Measurements from ENCODE around the gene USP16. TPM values are rescaled to one million over a fixed set of nuclear protein-coding genes. Genes with fewer than 3 reads are reported as not detected.
"Not testable (repeated sequence)": the region's sequence is repeated elsewhere in the genome, so short reads cannot be mapped to it uniquely, and the experiment has no call there.

USP16 gene
- total RNA-seq, result 41.2 TPM
- 10 to 100 TPM; 32.2 to 46.9 (median 42.5) TPM for polyA plus RNA-seq (ENCODE audit: insufficient read depth in 1 of 8, insufficient read length in 8 of 8, low replicate concordance in 1 of 8)
- long read RNA-seq, donor 1, partial matches to known transcripts, result 0 of 2 reads
- long read RNA-seq, donor 1, other reads (novel, unspliced or antisense), result 0 of 2 reads
- long read RNA-seq, donor 2, result 0 reads
- long read RNA-seq, donor 3, partial matches to known transcripts, result 0 of 2 reads
- long read RNA-seq, donor 3, other reads (novel, unspliced or antisense), result 0 of 2 reads
- long read RNA-seq, donor 4, result 0 reads
- long read RNA-seq, donor 5, partial matches to known transcripts, result 9 of 19 reads
- long read RNA-seq, donor 5, other reads (novel, unspliced or antisense), result 0 of 19 reads
- long read RNA-seq, donor 6, partial matches to known transcripts, result 0 of 2 reads
- long read RNA-seq, donor 6, other reads (novel, unspliced or antisense), result 0 of 2 reads
- long read RNA-seq, donor 7, partial matches to known transcripts, result 0 of 3 reads
- long read RNA-seq, donor 7, other reads (novel, unspliced or antisense), result 0 of 3 reads
- long read RNA-seq, donor 8, partial matches to known transcripts, result 0 of 2 reads
- long read RNA-seq, donor 8, other reads (novel, unspliced or antisense), result 0 of 2 reads
- long read RNA-seq, donor 9, partial matches to known transcripts, result 0 of 1 reads
- long read RNA-seq, donor 9, other reads (novel, unspliced or antisense), result 0 of 1 reads
- long read RNA-seq, donor 10, partial matches to known transcripts, result 0 of 3 reads
- long read RNA-seq, donor 10, other reads (novel, unspliced or antisense), result 0 of 3 reads
- long read RNA-seq, donor 11, partial matches to known transcripts, result 0 of 1 reads
- long read RNA-seq, donor 11, other reads (novel, unspliced or antisense), result 0 of 1 reads

DNA sequence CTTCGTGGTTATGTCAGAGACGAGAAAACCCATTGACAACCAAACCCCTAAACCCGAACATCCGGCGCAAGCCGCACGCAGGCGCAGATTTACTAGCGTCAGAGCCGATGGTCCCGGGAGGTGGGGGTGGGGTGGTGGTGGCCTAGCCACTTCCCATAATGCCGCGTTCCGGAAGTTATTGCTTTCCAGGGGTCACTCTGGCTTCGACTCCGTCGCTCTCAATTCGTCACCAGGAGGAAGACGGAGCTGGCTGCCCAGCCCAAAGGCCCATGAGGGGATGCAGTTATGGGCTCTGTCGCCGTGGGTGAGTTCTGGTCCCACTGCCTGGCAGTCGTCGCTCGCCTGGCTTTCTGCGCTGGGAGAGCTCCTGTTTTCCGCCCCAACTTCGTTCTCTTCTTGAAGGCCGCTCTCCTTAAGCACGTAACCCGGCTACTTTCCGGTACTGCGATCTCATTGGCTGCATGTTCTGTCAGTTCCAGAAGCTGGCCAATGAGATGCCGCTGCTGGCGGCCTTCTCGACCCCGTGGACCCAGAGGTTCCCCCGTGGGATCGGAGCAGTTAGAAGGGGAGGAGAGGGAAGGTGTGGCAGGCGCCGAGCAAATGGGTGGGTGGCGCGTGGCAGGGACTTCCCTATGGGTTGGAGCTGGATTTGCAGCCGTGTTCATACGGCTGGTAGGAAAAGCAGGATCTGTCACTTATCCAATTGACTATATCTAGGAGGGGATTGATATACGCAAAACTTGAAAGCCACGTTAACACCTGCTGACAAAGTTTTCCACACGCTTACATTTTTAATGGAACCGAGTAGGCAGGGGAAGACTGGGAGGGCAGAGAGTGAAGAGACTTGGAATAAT, at the start of gene USP16:
USP16 (plus strand) TSS at position 195 of the 854 bp plus-strand sequence. CDS start 3,246 bp downstream, outside the sequence.
- Histone ChIP-seq H3K4me1 (ENCODE audit: control insufficient read depth, insufficient read depth, low read length) (peaks cover 3% of the 10 kb centered on the region), H3K27ac (ENCODE audit: low read length) (peak within 1 kb of the TSS; percentile 95), H3K36me3 (ENCODE audit: control insufficient read depth, insufficient read depth, low read length) (peaks cover 5% of the 10 kb centered on the region), H3K4me3 (ENCODE audit: low read length) (peak within 1 kb of the TSS; percentile 77), H3K27me3 (ENCODE audit: control insufficient read depth, insufficient read depth, low read length) (no peaks in the 10 kb centered on the region), H3K9me3 (replicated peaks; ENCODE audit: control insufficient read depth, low read depth, low read length) (no peaks in the 10 kb centered on the region)
- peak; percentile 100 for DNase-seq
- WGBS (ENCODE audit: insufficient coverage), result under 1% methylated on average over 27 of the region's 48 CpGs

DNA sequence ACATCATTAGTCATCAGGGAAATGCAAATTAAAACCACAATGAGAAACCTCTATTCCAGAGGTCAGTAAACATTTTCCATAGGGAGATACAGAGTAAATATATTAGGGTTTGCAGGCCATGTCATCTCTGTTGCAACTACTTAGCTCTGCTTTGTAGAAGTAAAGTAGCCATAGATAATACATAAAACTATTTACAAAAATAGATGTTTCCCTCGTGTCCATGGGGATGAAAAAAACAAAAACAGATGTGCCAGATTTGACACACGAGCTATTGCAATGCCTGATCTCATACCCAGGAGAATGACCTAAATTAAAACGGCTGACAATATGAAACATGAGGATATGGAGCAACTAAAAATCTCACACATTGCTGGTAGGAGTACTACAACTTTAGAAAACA, 49.1 kb upstream of the USP16 start:
- H3K36me3 ChIP-seq (ENCODE audit: control insufficient read depth, insufficient read depth, low read length), result peaks cover 20% of the 10 kb centered on the region
- no CpG with 5 or more reads among the region's 3 CpGs for WGBS (ENCODE audit: insufficient coverage)
- no peaks in the 10 kb centered on the region for H3K27me3 ChIP-seq (ENCODE audit: control insufficient read depth, insufficient read depth, low read length)
- H3K27ac ChIP-seq (ENCODE audit: low read length), result peak overlapping the region; percentile 47
- H3K4me1 ChIP-seq (ENCODE audit: control insufficient read depth, insufficient read depth, low read length), result no peaks in the 10 kb centered on the region
- DNase-seq, result peak; percentile 85
- H3K4me3 ChIP-seq (ENCODE audit: low read length), result no peak overlapping the region
- no peaks in the 10 kb centered on the region for H3K9me3 ChIP-seq (replicated peaks; ENCODE audit: control insufficient read depth, low read depth, low read length)

DNA sequence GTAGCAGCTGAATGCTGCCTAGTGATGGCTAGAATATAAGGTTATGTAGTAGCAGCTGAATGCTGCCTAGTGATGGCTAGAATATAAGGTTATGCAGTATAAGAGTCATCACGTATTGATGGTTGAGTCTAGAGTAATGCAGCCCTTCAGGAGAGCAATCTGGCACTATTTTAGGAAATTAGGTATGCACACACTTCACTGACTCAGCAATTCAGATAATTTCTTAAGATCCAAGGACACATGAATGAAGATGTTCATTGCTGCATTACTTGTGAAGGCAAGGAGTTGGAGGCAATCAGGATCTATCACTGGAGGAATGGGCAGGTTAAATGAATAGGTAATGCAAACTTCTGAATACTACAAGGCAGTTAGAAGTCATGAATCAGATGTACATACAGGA, 45.4 kb upstream of the USP16 start:
- peaks cover 32% of the 10 kb centered on the region for H3K36me3 ChIP-seq (ENCODE audit: control insufficient read depth, insufficient read depth, low read length)
- H3K27me3 ChIP-seq (ENCODE audit: control insufficient read depth, insufficient read depth, low read length), result no peaks in the 10 kb centered on the region
- WGBS (ENCODE audit: insufficient coverage), result no CpG with 5 or more reads among the region's 1 CpG
- no peak for DNase-seq
- H3K27ac ChIP-seq (ENCODE audit: low read length), result no peak overlapping the region
- no peak overlapping the region for H3K4me3 ChIP-seq (ENCODE audit: low read length)
- no peaks in the 10 kb centered on the region for H3K4me1 ChIP-seq (ENCODE audit: control insufficient read depth, insufficient read depth, low read length)
- no peaks in the 10 kb centered on the region for H3K9me3 ChIP-seq (replicated peaks; ENCODE audit: control insufficient read depth, low read depth, low read length)

DNA sequence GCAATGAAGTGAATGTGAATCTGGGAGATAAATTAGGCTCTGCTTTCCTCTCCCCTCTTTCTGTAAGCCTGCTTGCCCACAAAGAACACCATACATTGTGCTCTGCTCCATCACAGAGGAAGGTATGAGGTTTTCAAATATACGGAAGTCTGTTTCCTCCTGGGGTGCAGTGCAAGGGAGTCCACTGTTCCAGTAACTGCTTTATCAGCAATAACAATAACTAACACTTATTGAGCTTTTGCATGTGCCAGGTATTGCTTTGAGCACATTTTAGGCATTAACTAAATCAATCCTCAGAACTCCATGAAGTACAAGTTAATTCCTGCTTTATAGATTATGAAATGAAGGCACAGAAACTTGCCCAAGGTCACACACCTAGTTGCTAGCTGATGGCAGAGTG, 41.8 kb upstream of the USP16 start:
- no peaks in the 10 kb centered on the region for H3K27me3 ChIP-seq (ENCODE audit: control insufficient read depth, insufficient read depth, low read length)
- no peak for DNase-seq
- peaks cover 29% of the 10 kb centered on the region for H3K36me3 ChIP-seq (ENCODE audit: control insufficient read depth, insufficient read depth, low read length)
- H3K4me3 ChIP-seq (ENCODE audit: low read length), result no peak overlapping the region
- no CpG with 5 or more reads among the region's 1 CpG for WGBS (ENCODE audit: insufficient coverage)
- H3K27ac ChIP-seq (ENCODE audit: low read length), result no peak overlapping the region
- H3K4me1 ChIP-seq (ENCODE audit: control insufficient read depth, insufficient read depth, low read length), result no peaks in the 10 kb centered on the region
- no peaks in the 10 kb centered on the region for H3K9me3 ChIP-seq (replicated peaks; ENCODE audit: control insufficient read depth, low read depth, low read length)

DNA sequence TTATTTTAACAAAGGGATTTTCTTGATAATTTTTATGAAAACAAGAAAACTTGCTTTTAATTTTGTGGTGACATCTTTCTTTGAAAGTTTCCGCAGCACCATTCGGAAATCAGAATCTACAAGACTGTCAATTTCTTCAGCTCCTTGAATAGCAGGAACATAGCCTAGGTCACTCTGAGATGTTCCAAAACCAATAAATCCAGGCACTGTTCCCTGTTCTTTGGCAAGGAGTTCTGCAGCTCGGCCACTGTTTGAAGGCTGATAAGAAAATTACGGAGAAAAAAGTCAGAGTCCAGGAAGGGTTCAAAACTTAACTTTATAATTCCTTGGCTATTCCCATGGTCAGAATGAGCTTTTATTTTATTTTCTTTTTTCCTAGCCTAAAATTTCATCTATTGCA, 37.8 kb upstream of the USP16 start:
- no peak overlapping the region for H3K27ac ChIP-seq (ENCODE audit: low read length)
- H3K4me3 ChIP-seq (ENCODE audit: low read length), result no peak overlapping the region
- peaks cover 17% of the 10 kb centered on the region for H3K36me3 ChIP-seq (ENCODE audit: control insufficient read depth, insufficient read depth, low read length)
- H3K4me1 ChIP-seq (ENCODE audit: control insufficient read depth, insufficient read depth, low read length), result peaks cover 3% of the 10 kb centered on the region
- no peaks in the 10 kb centered on the region for H3K9me3 ChIP-seq (replicated peaks; ENCODE audit: control insufficient read depth, low read depth, low read length)
- DNase-seq, result no peak
- no peaks in the 10 kb centered on the region for H3K27me3 ChIP-seq (ENCODE audit: control insufficient read depth, insufficient read depth, low read length)
- 100% methylated on average over 1 of the region's 4 CpGs for WGBS (ENCODE audit: insufficient coverage)

DNA sequence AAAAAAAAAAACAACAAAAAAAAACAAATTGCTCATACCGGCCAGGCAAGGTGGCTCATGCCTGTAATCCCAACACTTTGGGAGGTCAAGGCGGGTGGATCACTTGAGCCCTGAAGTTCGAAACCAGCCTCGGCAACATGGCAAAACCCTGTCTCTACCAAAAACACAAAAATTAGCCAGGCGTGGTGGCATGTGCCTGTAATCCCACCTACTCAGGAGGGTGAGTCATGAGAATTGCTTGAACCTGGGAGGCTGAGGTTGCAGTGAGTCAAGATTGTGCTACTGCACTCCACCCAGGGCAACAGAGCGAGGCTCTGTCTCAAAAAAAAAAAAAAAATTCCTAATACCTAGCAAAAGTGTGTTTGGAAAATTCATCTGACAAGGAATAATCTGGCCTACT, 36.3 kb upstream of the USP16 start:
- H3K4me3 ChIP-seq (ENCODE audit: low read length); H3K27me3 ChIP-seq (ENCODE audit: control insufficient read depth, insufficient read depth, low read length); H3K36me3 ChIP-seq (ENCODE audit: control insufficient read depth, insufficient read depth, low read length); DNase-seq; H3K9me3 ChIP-seq (replicated peaks; ENCODE audit: control insufficient read depth, low read depth, low read length); H3K4me1 ChIP-seq (ENCODE audit: control insufficient read depth, insufficient read depth, low read length); H3K27ac ChIP-seq (ENCODE audit: low read length): not testable (repeated sequence)
- 90% methylated on average over 2 of the region's 6 CpGs for WGBS (ENCODE audit: insufficient coverage)

DNA sequence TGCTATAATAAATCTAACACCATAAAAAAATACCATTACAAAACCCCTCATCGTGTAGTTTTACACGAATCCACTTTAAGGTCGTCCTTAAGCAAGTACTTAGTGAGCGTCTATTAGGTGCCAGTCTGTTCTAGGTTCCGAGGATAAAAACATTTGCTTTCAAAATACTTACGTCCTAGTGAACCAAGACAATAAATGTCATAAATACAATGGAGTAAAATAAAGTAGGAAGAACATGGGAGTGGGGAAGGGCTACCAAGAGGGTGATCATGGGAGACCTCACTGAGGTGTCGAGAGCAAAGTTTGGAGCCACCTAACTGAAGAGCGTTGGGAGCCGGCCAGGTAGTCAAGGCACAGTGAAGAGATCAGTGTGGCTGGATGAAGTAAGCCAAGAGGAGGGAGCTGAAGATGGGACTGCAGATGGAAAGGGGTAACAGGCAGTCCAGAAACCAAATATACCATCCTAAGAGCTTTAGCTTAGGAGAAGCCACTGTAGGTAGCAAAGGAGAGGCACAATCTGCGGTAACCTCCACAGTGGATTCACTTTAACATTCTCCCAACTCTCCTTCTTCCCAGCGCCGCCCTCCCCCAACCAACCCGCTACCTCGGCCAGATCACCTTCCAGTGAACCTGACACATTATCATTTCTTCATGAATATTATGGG, 32.5 kb upstream of the USP16 start:
- H3K27ac ChIP-seq (ENCODE audit: low read length), result peak overlapping the region; percentile 95
- H3K36me3 ChIP-seq (ENCODE audit: control insufficient read depth, insufficient read depth, low read length), result no peaks in the 10 kb centered on the region
- H3K27me3 ChIP-seq (ENCODE audit: control insufficient read depth, insufficient read depth, low read length), result no peaks in the 10 kb centered on the region
- H3K4me1 ChIP-seq (ENCODE audit: control insufficient read depth, insufficient read depth, low read length), result peaks cover 9% of the 10 kb centered on the region
- 7% methylated on average over 5 of the region's 14 CpGs for WGBS (ENCODE audit: insufficient coverage)
- peak; percentile 34 for DNase-seq
- H3K4me3 ChIP-seq (ENCODE audit: low read length), result peak overlapping the region; percentile 88
- H3K9me3 ChIP-seq (replicated peaks; ENCODE audit: control insufficient read depth, low read depth, low read length), result no peaks in the 10 kb centered on the region

DNA sequence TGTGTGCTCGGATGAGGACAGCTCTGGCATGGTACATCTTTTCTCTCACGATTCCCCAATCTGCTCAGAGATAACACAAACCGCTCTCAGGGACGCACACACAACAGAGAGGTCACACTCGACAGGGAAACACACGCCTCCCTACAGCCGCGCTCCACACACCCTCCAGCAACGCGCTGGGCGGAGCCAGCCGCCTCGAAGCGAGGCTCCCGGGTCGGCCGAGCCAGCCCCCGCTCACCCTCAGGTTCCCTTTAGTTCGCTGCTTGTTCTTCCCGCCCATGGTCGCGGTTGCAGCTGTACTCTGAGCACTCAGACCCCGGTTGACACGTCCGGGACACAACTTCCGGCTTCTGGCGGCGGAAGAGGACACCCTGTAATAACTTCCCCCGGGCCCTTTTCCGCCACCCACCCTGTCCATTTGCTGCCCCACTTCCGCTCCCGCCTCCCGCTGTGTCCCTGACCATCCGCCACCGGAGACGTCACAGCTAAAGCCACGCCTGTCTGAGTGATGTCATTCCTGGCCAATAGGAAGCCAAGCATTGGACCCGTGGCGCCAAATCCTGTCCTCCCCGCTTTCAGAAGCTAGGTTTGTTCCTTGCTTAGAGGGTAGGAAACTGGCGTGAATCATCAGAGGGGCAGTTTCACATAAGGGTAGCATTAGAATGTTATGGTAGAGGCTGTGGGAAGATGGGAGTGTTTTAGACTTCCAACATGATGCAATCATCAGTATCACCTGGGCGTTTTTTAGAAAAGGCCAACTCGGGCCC, 31.8 kb upstream of the USP16 start, which contains the start of gene LTN1:
LTN1 (minus strand) TSS at position 352 of the 767 bp plus-strand sequence; CDS start at position 280, 72 bp downstream.
- Histone ChIP-seq H3K27ac (ENCODE audit: low read length) (peak within 1 kb of the TSS; percentile 95), H3K36me3 (ENCODE audit: control insufficient read depth, insufficient read depth, low read length) (no peaks in the 10 kb centered on the region)
- 0% methylated on average over 39 of the region's 43 CpGs for WGBS (ENCODE audit: insufficient coverage)

DNA sequence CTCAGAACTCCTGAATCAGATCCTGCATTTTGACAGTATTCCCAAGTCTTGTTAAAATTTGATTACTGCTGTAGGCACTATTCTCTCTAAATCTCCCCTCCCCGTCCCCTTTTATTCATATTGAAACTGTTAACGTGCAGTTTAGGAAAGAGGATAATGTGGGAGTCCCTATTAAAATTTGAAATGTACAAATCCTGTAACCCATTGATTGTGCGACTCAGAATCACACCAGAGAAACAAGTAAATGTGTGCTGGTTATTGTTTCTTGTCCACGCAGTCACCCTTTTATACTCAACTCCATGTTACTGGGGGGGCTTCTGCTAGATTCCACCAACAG, 31.2 kb upstream of the USP16 start:
- Histone ChIP-seq H3K36me3 (ENCODE audit: control insufficient read depth, insufficient read depth, low read length) (no peaks in the 10 kb centered on the region), H3K27ac (ENCODE audit: low read length) (peak overlapping the region; percentile 95), H3K9me3 (replicated peaks; ENCODE audit: control insufficient read depth, low read depth, low read length) (no peaks in the 10 kb centered on the region), H3K27me3 (ENCODE audit: control insufficient read depth, insufficient read depth, low read length) (no peaks in the 10 kb centered on the region), H3K4me1 (ENCODE audit: control insufficient read depth, insufficient read depth, low read length) (peaks cover 9% of the 10 kb centered on the region), H3K4me3 (ENCODE audit: low read length) (peak overlapping the region; percentile 88)
- WGBS (ENCODE audit: insufficient coverage), result no CpG with 5 or more reads among the region's 4 CpGs
- no peak for DNase-seq

More for the DNA sequence above, 31.8 kb upstream of the USP16 start, which contains the start of gene LTN1:
- H3K4me3 ChIP-seq (ENCODE audit: low read length), result peak within 1 kb of the TSS; percentile 88
- H3K9me3 ChIP-seq (replicated peaks; ENCODE audit: control insufficient read depth, low read depth, low read length), result no peaks in the 10 kb centered on the region
- peaks cover 9% of the 10 kb centered on the region for H3K4me1 ChIP-seq (ENCODE audit: control insufficient read depth, insufficient read depth, low read length)
- DNase-seq, result peak; percentile 100
- no peaks in the 10 kb centered on the region for H3K27me3 ChIP-seq (ENCODE audit: control insufficient read depth, insufficient read depth, low read length)

Data from muscle of leg (tissue), 16 donors.